ENCODE data around the gene TGFB1. TPM values are rescaled to one million over a fixed set of nuclear protein-coding genes. Genes with fewer than 3 reads are reported as not detected.

Gene TGFB1
- total and polyA plus RNA-seq, 7 donors: 6.5 to 27.1 (median 17.4) TPM

DNA sequence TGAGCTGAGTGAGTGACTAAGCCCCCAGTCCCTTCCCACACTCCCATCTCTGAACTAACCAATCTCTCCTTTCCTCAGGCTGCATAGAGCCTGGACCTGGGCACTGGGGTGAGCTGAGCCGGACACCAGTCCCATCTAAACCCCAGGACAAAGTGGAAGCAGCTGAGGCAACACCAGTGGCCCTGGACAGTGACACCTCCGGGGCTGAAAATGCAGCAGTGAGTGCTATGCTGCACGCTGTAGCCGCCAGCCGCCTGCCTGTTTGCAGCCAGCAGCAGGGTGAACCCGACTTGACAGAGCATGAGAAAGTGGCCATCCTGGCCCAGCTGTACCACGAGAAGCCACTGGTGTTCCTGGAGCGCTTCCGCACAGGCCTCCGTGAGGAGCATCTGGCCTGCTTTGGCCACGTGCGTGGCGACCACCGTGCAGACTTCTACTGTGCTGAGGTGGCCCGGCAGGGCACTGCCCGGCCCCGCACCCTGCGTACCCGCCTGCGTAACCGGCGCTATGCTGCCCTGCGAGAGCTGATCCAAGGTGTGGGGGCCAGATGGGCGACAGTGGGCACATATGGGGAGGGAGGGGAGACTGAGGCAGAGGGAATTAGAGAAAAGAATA lies 37.3 kb downstream of the TGFB1 start:
- intact Hi-C loops (cut with DNase I): no loop called here
- Histone ChIP-seq H3K4me3 (no peak overlapping the region), H3K9me3 (no peaks in the 10 kb centered on the region), H3K27ac (no peak overlapping the region), H3K36me3 (peaks cover 0 to 86% (median 47%) of the 10 kb centered on the region in 4 donors), H3K4me1 (peaks cover 0 to 11% (median 10%) of the 10 kb centered on the region in 4 donors), H3K27me3 (no peaks in the 10 kb centered on the region)
- DNase-seq: no peak
- TF ChIP-seq POLR2A (IDR thresholded peaks at IDR 0.05) (no peak), POLR2AphosphoS5 (IDR thresholded peaks at IDR 0.05) (no peak), EP300 (IDR thresholded peaks at IDR 0.05) (no peak)
- TF ChIP-seq, protein P1, sequence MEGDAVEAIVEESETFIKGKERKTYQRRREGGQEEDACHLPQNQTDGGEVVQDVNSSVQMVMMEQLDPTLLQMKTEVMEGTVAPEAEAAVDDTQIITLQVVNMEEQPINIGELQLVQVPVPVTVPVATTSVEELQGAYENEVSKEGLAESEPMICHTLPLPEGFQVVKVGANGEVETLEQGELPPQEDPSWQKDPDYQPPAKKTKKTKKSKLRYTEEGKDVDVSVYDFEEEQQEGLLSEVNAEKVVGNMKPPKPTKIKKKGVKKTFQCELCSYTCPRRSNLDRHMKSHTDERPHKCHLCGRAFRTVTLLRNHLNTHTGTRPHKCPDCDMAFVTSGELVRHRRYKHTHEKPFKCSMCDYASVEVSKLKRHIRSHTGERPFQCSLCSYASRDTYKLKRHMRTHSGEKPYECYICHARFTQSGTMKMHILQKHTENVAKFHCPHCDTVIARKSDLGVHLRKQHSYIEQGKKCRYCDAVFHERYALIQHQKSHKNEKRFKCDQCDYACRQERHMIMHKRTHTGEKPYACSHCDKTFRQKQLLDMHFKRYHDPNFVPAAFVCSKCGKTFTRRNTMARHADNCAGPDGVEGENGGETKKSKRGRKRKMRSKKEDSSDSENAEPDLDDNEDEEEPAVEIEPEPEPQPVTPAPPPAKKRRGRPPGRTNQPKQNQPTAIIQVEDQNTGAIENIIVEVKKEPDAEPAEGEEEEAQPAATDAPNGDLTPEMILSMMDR (IDR thresholded peaks at IDR 0.05): no peak
- WGBS, 2 donors: 97 to 98% methylated on average over 24 of the region's 24 CpGs

DNA sequence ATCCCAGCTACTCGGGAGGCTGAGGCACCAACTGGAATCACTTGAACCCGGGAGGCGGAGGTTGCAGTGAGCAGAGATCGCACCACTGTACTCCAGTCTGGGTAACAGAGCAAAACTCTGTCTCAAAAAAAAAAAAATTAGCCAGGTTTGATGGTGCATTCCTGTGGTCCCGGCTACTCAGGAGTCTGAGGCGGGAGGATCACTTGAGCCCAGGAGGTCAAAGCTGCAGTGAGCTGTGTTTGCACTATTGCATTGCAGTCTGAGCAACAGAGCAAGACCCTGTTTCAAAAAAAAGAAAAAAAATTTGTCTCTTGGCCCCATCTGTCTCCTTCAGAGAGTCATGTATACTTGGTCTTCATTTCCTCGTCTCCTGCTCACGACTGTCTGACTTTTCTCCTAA lies 42.1 kb downstream of the TGFB1 start:
- no peak for DNase-seq
- Histone ChIP-seq H3K36me3 (peaks cover 6 to 52% (median 18%) of the 10 kb centered on the region in 4 donors), H3K27ac (no peak overlapping the region), H3K4me3 (no peak overlapping the region), H3K27me3 (no peaks in the 10 kb centered on the region), H3K4me1 (peaks cover 0 to 37% (median 36%) of the 10 kb centered on the region in 4 donors), H3K9me3 (no peaks in the 10 kb centered on the region)
- TF ChIP-seq POLR2A (IDR thresholded peaks at IDR 0.05) (no peak), POLR2AphosphoS5 (IDR thresholded peaks at IDR 0.05) (no peak), EP300 (IDR thresholded peaks at IDR 0.05) (no peak)
- TF ChIP-seq, protein P1 (IDR thresholded peaks at IDR 0.05): no peak
- intact Hi-C loops (cut with DNase I): loop anchor here (5.0 kb wide), 1 partner anchor 41 kb away; the partner anchor contains the start of gene TGFB1
- 92% methylated on average over 8 of the region's 8 CpGs for WGBS, 2 donors

DNA sequence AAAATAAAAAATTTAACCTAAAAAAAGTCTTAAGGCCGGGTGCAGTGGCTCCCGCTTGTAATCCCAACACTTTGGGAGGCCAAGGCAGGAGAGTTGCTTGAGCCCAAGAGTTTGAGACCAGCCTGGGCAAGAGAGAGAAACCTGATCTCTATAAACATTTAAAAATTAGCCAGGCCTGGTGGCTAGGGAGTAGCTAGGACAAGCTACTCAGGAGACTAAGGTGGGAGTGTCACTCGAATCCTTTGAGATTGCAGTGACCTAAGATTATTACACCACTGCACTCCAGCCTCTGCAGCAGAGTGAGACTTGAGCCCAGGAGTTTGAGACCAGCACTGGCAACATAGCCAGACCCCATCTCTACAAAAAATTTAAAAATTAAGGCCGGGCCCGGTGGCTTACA lies 42.6 kb downstream of the TGFB1 start:
- Histone ChIP-seq H3K4me1 (peaks cover 0 to 37% (median 36%) of the 10 kb centered on the region in 4 donors), H3K4me3 (peak overlapping the region; percentile 61 to 83 (median 68)), H3K36me3 (peaks cover 10 to 52% (median 18%) of the 10 kb centered on the region in 4 donors), H3K27me3 (no peaks in the 10 kb centered on the region), H3K27ac (peak overlapping the region; percentile 88 to 96 (median 95)), H3K9me3 (no peaks in the 10 kb centered on the region)
- TF ChIP-seq EP300 (IDR thresholded peaks at IDR 0.05) (no peak), POLR2A (IDR thresholded peaks at IDR 0.05) (no peak), POLR2AphosphoS5 (IDR thresholded peaks at IDR 0.05) (no peak)
- TF ChIP-seq, protein P1 (IDR thresholded peaks at IDR 0.05): no peak
- intact Hi-C loops (cut with DNase I): loop anchor here (5.0 kb wide), 1 partner anchor 41 kb away; the partner anchor contains the start of gene TGFB1
- DNase-seq: no peak
- 46 to 68% methylated on average over 5 of the region's 5 CpGs for WGBS, 2 donors

DNA sequence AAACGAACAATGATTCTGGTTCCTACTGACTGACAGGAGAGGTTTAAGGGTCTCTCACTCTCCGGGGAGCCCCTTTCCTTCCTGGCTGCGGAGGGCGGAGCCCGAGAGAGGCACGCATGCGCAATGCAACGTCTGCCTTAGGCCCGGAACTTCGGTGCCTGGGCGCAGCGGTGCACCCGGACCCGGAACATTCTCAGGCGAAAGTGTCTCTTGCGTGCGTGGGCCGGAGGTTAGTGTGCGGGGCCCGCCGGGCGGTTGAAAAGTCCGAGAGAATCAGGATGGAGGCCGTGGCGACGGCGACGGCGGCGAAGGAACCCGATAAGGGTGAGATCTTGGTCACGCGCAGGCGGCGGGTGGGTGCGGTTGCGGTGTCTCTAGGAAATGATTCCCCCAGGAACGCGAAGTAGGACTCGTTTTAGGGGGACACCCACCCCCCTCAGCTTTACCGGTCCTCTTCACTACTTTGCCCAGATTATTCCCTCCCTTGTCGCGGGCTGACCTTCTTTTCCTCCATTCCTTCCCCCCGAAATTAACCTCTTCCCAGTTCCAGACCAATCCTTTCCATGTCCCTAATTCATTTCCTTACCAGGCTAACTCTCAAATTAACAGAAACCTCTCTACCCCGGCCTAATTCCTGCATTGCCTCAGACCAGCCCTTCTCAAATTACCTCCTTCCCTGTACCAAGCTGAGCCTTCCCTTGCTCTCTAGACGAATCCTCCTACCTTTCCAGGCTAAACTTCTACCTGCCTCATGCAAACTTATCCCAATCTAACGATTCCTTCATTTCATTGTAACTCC lies 43.5 kb downstream of the TGFB1 start, which contains the start of gene CCDC97:
TSS of gene CCDC97 (plus strand) at position 140 of the 799 bp plus-strand sequence. CDS start at position 279, 139 bp downstream.
- DNase-seq: peak; percentile 92
- peak within 1 kb of the TSS; percentile 88 to 96 (median 95) for H3K27ac ChIP-seq
- H3K36me3 ChIP-seq: peaks cover 19 to 52% (median 26%) of the 10 kb centered on the region in 4 donors
- H3K27me3 ChIP-seq: no peaks in the 10 kb centered on the region
- H3K4me1 ChIP-seq: peaks cover 0 to 41% (median 36%) of the 10 kb centered on the region in 4 donors
- peak within 1 kb of the TSS; percentile 61 to 83 (median 68) for H3K4me3 ChIP-seq
- TF ChIP-seq, protein P1 (IDR thresholded peaks at IDR 0.05): no peak
- TF ChIP-seq POLR2A (IDR thresholded peaks at IDR 0.05) (peak; percentile 58 to 78), POLR2AphosphoS5 (IDR thresholded peaks at IDR 0.05) (peak; percentile 79 to 89 (median 88)), EP300 (IDR thresholded peaks at IDR 0.05) (peak in 2 of 4 donors; percentile 21 to 26)
- no peaks in the 10 kb centered on the region for H3K9me3 ChIP-seq
- intact Hi-C loops (cut with DNase I): loop anchor here (5.0 kb wide), 1 partner anchor 42 kb away; the partner anchor contains the start of gene TGFB1
- WGBS, 2 donors: 0% methylated on average over 47 of the region's 47 CpGs
